Ishikawa (cell line): ENCODE measurements around the gene RIPOR2.

ENCODE experiments used
- CEBPB ChIP-seq: IDR thresholded peaks from 2 replicates; pipeline ENCODE4 v1.6.1; 2012
- CREB1 ChIP-seq: IDR thresholded peaks from 2 replicates; pipeline ENCODE4 v1.6.1; 2012; ENCODE audit warnings: low read depth
- EGR1 ChIP-seq: IDR thresholded peaks from 2 replicates; pipeline ENCODE4 v1.6.1; 2012
- EP300 ChIP-seq: IDR thresholded peaks from 2 replicates; pipeline ENCODE4 v1.6.1; 2012; ENCODE audit warnings: borderline replicate concordance
- FOXM1 ChIP-seq: IDR thresholded peaks from 2 replicates; pipeline ENCODE4 v1.6.1; 2012; ENCODE audit warnings: low read depth, borderline replicate concordance
- MAX ChIP-seq: IDR thresholded peaks from 2 replicates; pipeline ENCODE4 v1.6.1; 2012
- NFIC ChIP-seq: IDR thresholded peaks from 2 replicates; pipeline ENCODE4 v1.6.1; 2012
- RAD21 ChIP-seq: IDR thresholded peaks from 2 replicates; pipeline ENCODE4 v1.6.1; 2012; ENCODE audit warnings: low read depth
- REST ChIP-seq: IDR thresholded peaks from 2 replicates; pipeline ENCODE4 v1.6.1; 2012; ENCODE audit warnings: low read depth, mild to moderate bottlenecking
- TAF1 ChIP-seq: IDR thresholded peaks from 2 replicates; pipeline ENCODE4 v1.6.1; 2012; ENCODE audit warnings: low read depth, mild to moderate bottlenecking
- TCF12 ChIP-seq: IDR thresholded peaks from 2 replicates; pipeline ENCODE4 v1.6.1; 2012; ENCODE audit warnings: low read depth
- TEAD4 ChIP-seq: IDR thresholded peaks from 2 replicates; pipeline ENCODE4 v1.6.1; 2012
- USF1 ChIP-seq: IDR thresholded peaks from 2 replicates; pipeline ENCODE4 v1.6.1; 2012
- YY1 ChIP-seq: IDR thresholded peaks from 2 replicates; pipeline ENCODE4 v1.6.1; 2012; ENCODE audit warnings: low read depth
- ZBTB7A ChIP-seq: IDR thresholded peaks from 2 replicates; pipeline ENCODE4 v1.6.1; 2012; ENCODE audit warnings: low read depth

The RIPOR2 gene

GRCh38 chr6:24960991-24961475 is 25.3 kb upstream of the RIPOR2 start:
- no peak for TF ChIP-seq EGR1
- TF ChIP-seq REST, result no peak
- no peak for TF ChIP-seq EP300
- TF ChIP-seq TCF12, result no peak
- no peak for TF ChIP-seq TEAD4

- TF ChIP-seq NFIC, result no peak
- no peak for TF ChIP-seq CREB1
- no peak for TF ChIP-seq MAX
- TF ChIP-seq EGR1, result no peak
- no peak for TF ChIP-seq REST
- no peak for TF ChIP-seq ZBTB7A
- no peak for TF ChIP-seq YY1
- TF ChIP-seq USF1, result no peak
- TF ChIP-seq TCF12, result no peak
- TF ChIP-seq RAD21, result no peak
- no peak for TF ChIP-seq FOXM1
- no peak for TF ChIP-seq TAF1
- TF ChIP-seq TEAD4, result no peak
- TF ChIP-seq CEBPB, result no peak
Observed at GRCh38 chr6:24959319-24959718, 23.6 kb upstream of the RIPOR2 start.

- TF ChIP-seq EGR1, result no peak
- TF ChIP-seq TAF1, result no peak
- TF ChIP-seq TCF12, result no peak
- TF ChIP-seq EP300, result no peak
- no peak for TF ChIP-seq REST
- no peak for TF ChIP-seq MAX
- TF ChIP-seq ZBTB7A, result no peak
- TF ChIP-seq USF1, result no peak
- no peak for TF ChIP-seq CEBPB
- TF ChIP-seq YY1, result no peak
- TF ChIP-seq NFIC, result no peak
- TF ChIP-seq CREB1, result no peak
- TF ChIP-seq TEAD4, result no peak
Observed at GRCh38 chr6:24957199-24957598, 21.4 kb upstream of the RIPOR2 start.

- no peak for TF ChIP-seq REST
- no peak for TF ChIP-seq MAX
- TF ChIP-seq EP300, result no peak
Observed at GRCh38 chr6:24953726-24954125, 18.0 kb upstream of the RIPOR2 start.
